Measurements from ENCODE around the gene PRB3.

The PRB3 gene

GRCh38 chr12:11269607-11270006 is at the start of gene PRB3:
PRB3 (minus strand) TSS chr12:11269707; CDS start chr12:11269669, 38 bp downstream.
- TF ChIP-seq CTCF (IDR thresholded peaks at IDR 0.05; ENCODE audit: insufficient read depth, missing control alignments), result no peak
- no peak for DNase-seq (ENCODE audit: insufficient read length, low spot score)
- no peak for FAIRE-seq

- FAIRE-seq (no peak), DNase-seq (ENCODE audit: insufficient read length, low spot score) (no peak)
- no peak for TF ChIP-seq CTCF (IDR thresholded peaks at IDR 0.05; ENCODE audit: insufficient read depth, missing control alignments)
Observed at GRCh38 chr12:11310336-11310735, 40.8 kb upstream of the PRB3 start, which contains the start of gene PRB4. PRB4 (minus strand) TSS chr12:11310436; CDS start chr12:11310398, 38 bp downstream.

- DNase-seq (ENCODE audit: insufficient read length, low spot score) (no peak), FAIRE-seq (no peak)
- TF ChIP-seq CTCF (IDR thresholded peaks at IDR 0.05; ENCODE audit: insufficient read depth, missing control alignments), result no peak
Observed at GRCh38 chr12:11307143-11307542, 37.6 kb upstream of the PRB3 start.

- FAIRE-seq (no peak), DNase-seq (ENCODE audit: insufficient read length, low spot score) (no peak)
- TF ChIP-seq CTCF (IDR thresholded peaks at IDR 0.05; ENCODE audit: insufficient read depth, missing control alignments), result no peak
Observed at GRCh38 chr12:11273449-11273848, 3.9 kb upstream of the PRB3 start.

GRCh38 chr12:11264501-11264900 is 5.0 kb downstream of the PRB3 start:
- TF ChIP-seq CTCF (IDR thresholded peaks at IDR 0.05; ENCODE audit: insufficient read depth, missing control alignments), result no peak
- FAIRE-seq (no peak), DNase-seq (ENCODE audit: insufficient read length, low spot score) (no peak)

GRCh38 chr12:11246489-11246888 is 23.0 kb downstream of the PRB3 start:
- FAIRE-seq, result no peak
- DNase-seq (ENCODE audit: insufficient read length, low spot score), result no peak

GRCh38 chr12:11242656-11243055 is 26.9 kb downstream of the PRB3 start:
- no peak for FAIRE-seq
- no peak for TF ChIP-seq CTCF (IDR thresholded peaks at IDR 0.05; ENCODE audit: insufficient read depth, missing control alignments)
- DNase-seq (ENCODE audit: insufficient read length, low spot score), result no peak

More at GRCh38 chr12:11246489-11246888, 23.0 kb downstream of the PRB3 start:
- no peak for TF ChIP-seq CTCF (IDR thresholded peaks at IDR 0.05; ENCODE audit: insufficient read depth, missing control alignments)

Measured in D721Med (cell line).